Hepatocyte (in vitro differentiated cells): ENCODE results near the gene MVB12B.

ENCODE experiments used
- EZH2 ChIP-seq: fragments of 200-600 bp; sonication (generic); IDR thresholded peaks from 2 replicates; pipeline ENCODE4 v1.6.1; 2016; ENCODE audit warnings: antibody characterized with exemption, mild to moderate bottlenecking, borderline replicate concordance
- EZH2phosphoT487 ChIP-seq: fragments of 200-600 bp; sonication (generic); IDR thresholded peaks from one replicate; pipeline ENCODE4 v1.6.1; 2018; ENCODE audit warnings: antibody characterized with exemption, mild to moderate bottlenecking, low read depth, moderate library complexity; ENCODE audit not compliant: unreplicated experiment, severe bottlenecking
- TF ChIP-seq, protein P1 (sequence below): fragments of 200-600 bp; sonication (generic); IDR thresholded peaks from 2 replicates; pipeline ENCODE4 v1.5.1; 2016; ENCODE audit warnings: antibody characterized with exemption, mild to moderate bottlenecking; ENCODE audit not compliant: poor library complexity

DNA sequence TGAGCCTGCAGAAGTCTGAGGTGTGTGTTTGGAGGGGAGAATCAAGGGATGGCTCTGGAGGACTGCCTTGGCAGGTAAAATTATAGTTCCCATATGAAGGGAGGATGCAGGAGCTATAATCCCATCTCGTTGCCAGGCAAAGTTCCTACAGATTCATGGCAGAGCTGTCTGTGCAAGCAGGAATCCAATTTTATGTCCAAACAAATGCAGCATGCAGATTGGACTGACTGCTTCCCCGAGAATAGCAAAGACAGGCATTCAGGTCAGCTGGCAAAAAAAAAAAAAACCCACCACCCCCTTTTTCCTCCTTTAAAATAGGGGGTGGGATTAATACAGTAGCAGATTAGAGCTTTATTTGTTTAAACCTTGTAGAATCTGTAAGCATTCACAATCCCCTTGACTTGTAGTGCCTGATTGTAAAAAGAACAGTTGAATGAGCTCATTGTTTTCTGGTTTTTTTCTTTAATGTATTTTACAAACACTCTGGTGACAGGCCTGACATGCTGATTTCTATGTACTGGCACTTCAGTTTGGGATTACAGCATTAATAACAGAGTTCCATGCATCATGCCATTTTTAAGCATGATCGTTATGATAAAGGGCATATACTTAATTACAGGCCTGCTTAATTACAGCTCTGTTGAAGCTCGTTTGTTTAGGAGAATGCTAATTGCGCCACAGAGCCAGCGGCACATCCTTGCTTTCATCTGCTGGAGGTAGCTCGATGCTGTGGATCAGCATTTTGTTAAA is 145.7 kb downstream of the MVB12B start:
- TF ChIP-seq EZH2 (no peak), EZH2phosphoT487 (no peak)
- TF ChIP-seq, protein P1, sequence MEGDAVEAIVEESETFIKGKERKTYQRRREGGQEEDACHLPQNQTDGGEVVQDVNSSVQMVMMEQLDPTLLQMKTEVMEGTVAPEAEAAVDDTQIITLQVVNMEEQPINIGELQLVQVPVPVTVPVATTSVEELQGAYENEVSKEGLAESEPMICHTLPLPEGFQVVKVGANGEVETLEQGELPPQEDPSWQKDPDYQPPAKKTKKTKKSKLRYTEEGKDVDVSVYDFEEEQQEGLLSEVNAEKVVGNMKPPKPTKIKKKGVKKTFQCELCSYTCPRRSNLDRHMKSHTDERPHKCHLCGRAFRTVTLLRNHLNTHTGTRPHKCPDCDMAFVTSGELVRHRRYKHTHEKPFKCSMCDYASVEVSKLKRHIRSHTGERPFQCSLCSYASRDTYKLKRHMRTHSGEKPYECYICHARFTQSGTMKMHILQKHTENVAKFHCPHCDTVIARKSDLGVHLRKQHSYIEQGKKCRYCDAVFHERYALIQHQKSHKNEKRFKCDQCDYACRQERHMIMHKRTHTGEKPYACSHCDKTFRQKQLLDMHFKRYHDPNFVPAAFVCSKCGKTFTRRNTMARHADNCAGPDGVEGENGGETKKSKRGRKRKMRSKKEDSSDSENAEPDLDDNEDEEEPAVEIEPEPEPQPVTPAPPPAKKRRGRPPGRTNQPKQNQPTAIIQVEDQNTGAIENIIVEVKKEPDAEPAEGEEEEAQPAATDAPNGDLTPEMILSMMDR = no peak
